GM12878 (cell line): ENCODE data around the gene SUGP1. TPM values are rescaled to one million over a fixed set of nuclear protein-coding genes. Genes with fewer than 3 reads are reported as not detected.

Experiments
- CBX3 ChIP-seq: fragments of 200-600 bp; sonication (generic); IDR thresholded peaks from 2 replicates; pipeline ENCODE4 v1.6.1; 2016; ENCODE audit warnings: low read depth, borderline replicate concordance
- ETV6 ChIP-seq, 2 experiments: fragments of 450-650 bp in 1 of 2; IDR thresholded peaks in 1 of 2; conservative IDR thresholded peaks in 1 of 2; 2 replicates each; pipeline ENCODE4 v1.6.1; 2014; ENCODE audit warnings: antibody characterized with exemption in 1 of 2, borderline replicate concordance in 1 of 2, low read depth in 1 of 2, mild to moderate bottlenecking in 1 of 2, moderate library complexity in 1 of 2
- EZH2 ChIP-seq: IDR thresholded peaks from 2 replicates; pipeline ENCODE4 v1.6.1; 2012; ENCODE audit warnings: low read depth, mild to moderate bottlenecking, control low read depth, inconsistent platforms, low read length, borderline replicate concordance; ENCODE audit not compliant: control insufficient read depth
- GATAD2B ChIP-seq: fragments of 450-650 bp; conservative IDR thresholded peaks from 2 replicates; pipeline ENCODE4 v1.6.1; 2017; ENCODE audit warnings: low read depth, mild to moderate bottlenecking, moderate library complexity
- HDAC2 ChIP-seq: fragments of 200-600 bp; sonication (generic); IDR thresholded peaks from 2 replicates; pipeline ENCODE4 v1.6.1; 2017
- IRF3 ChIP-seq: fragments of 450-650 bp; IDR thresholded peaks from 2 replicates; pipeline ENCODE4 v1.6.1; 2014; ENCODE audit warnings: mild to moderate bottlenecking
- MYC ChIP-seq: IDR thresholded peaks from 2 replicates; pipeline ENCODE4 v1.6.1; 2011; ENCODE audit warnings: mild to moderate bottlenecking, low read length, moderate library complexity, inconsistent platforms; ENCODE audit not compliant: insufficient read depth, insufficient replicate concordance, insufficient read length, severe bottlenecking
- NBN ChIP-seq: fragments of 450-650 bp; IDR thresholded peaks from 2 replicates; pipeline ENCODE4 v1.6.1; 2016
- NR2C1 ChIP-seq: fragments of 450-650 bp; IDR thresholded peaks from 2 replicates; pipeline ENCODE4 v1.6.1; 2017; ENCODE audit warnings: antibody characterized with exemption, mild to moderate bottlenecking, moderate library complexity
- NR2F1 ChIP-seq: fragments of 450-650 bp; conservative IDR thresholded peaks from 2 replicates; pipeline ENCODE4 v1.6.1; 2017; ENCODE audit warnings: mild to moderate bottlenecking
- TCF7 ChIP-seq: IDR thresholded peaks from 2 replicates; pipeline ENCODE4 v1.6.1; 2014; ENCODE audit warnings: antibody characterized with exemption, borderline replicate concordance
- ZBED1 ChIP-seq: IDR thresholded peaks from 2 replicates; pipeline ENCODE4 v1.6.1; 2016; ENCODE audit warnings: borderline replicate concordance
- polyA plus RNA-seq, 11 experiments: library from polyadenylated mRNA; depleted of rRNA in 4 of 11; unstranded in 6 of 11; stranded (reverse) in 5 of 11; fragments of >200 nt; fragmentation: Nextera tagmentation in 4 of 11; fragmentation: Illumina TruSeq in 1 of 11; extraction: Ambion mirVana in 4 of 11; extraction: Trizol in 1 of 11; gene quantifications; 1 replicate in 1 of 11; 2 replicates in 10 of 11; pipeline versions ENCODE4 v1.2.1 to v1.2.3, GENCODE V29; 2011 to 2016; ENCODE audit warnings: inconsistent platforms in 2 of 11, missing spikeins in 2 of 11, low read depth in 1 of 11
- total RNA-seq, 4 experiments: library from RNA; depleted of rRNA in 3 of 4; stranded (reverse); fragments of >200 nt in 3 of 4; fragmentation: Illumina TruSeq in 1 of 4; extraction: Trizol in 1 of 4; gene quantifications; 2 replicates each; pipeline versions ENCODE4 v1.2.1 to v1.2.3, GENCODE V29; 2013 to 2021

Gene SUGP1
- total and polyA plus RNA-seq, 10 of the 15 experiments (the other 5 are each of a cell fraction or from before 2014, with no cell fraction given), result 1.6 to 70.2 (median 38.4) TPM

GRCh38 chr19:19320361-19321140, at the start of gene SUGP1, which contains the start of gene MAU2 (continued):
- TF ChIP-seq NR2C1 (peak; percentile 48), ETV6 (conservative IDR thresholded peaks at IDR 0.05 in 1 of 2, IDR thresholded peaks at IDR 0.05 in 1 of 2; ENCODE audit: borderline replicate concordance in 1 of 2, low read depth in 1 of 2) (no peak), ZBED1 (peak; percentile 61; the same call in 1 of the 2 replicates), HDAC2 (no peak), GATAD2B (peak; percentile 81), NR2F1 (peak; percentile 53), IRF3 (no peak), NBN (no peak), EZH2 (no peak), TCF7 (no peak), MYC (no peak), CBX3 (no peak)
